ENCODE measurements around the gene DDHD1. TPM values are rescaled to one million over a fixed set of nuclear protein-coding genes. Genes with fewer than 3 reads are reported as not detected.
A peak's percentile ranks its signal among the peaks of the same experiment; 100 is the strongest.

The DDHD1 gene
- total and polyA plus RNA-seq, 2 experiments from 2014 or later = 6.2 to 18.8 TPM

DNA sequence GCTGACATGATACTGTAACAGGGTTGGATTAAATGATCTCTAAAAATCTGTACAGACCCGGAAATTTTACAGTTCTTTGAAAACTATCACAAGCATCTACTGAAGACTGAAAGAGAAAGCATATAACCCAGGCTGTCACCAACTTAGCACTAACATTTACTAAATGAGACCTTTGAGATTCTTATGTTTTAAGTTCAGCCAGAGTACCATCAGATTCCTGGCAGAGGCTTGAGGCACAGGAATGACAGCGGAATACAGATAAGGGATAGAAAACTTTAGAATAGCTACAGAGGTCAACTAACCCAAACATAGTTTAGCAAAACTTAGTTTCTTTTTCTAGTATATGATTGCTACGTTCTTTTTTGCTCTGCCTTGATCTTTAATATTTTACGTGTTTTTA lies 110.6 kb downstream of the DDHD1 start:
- peak overlapping the region; percentile 64 for H3K27ac ChIP-seq
- no peaks in the 10 kb centered on the region for H3K9me2 ChIP-seq (replicated peaks; ENCODE audit: insufficient read depth)
- H3K4me2 ChIP-seq = peak overlapping the region; percentile 55
- no peak overlapping the region for H2AFZ ChIP-seq
- no peak for DNase-seq (ENCODE audit: low spot score)
- no peak overlapping the region for H3K4me3 ChIP-seq
- H3K36me3 ChIP-seq (replicated peaks; ENCODE audit: insufficient read depth, low read depth) = no peaks in the 10 kb centered on the region
- no peaks in the 10 kb centered on the region for H3K9me3 ChIP-seq (ENCODE audit: low read depth)
- H3K4me1 ChIP-seq (ENCODE audit: insufficient read depth) = no peaks in the 10 kb centered on the region
- H3K27me3 ChIP-seq = no peaks in the 10 kb centered on the region
- no peak for TF ChIP-seq EZH2 (IDR thresholded peaks at IDR 0.05; ENCODE audit: borderline replicate concordance)
- TF ChIP-seq, protein P1, sequence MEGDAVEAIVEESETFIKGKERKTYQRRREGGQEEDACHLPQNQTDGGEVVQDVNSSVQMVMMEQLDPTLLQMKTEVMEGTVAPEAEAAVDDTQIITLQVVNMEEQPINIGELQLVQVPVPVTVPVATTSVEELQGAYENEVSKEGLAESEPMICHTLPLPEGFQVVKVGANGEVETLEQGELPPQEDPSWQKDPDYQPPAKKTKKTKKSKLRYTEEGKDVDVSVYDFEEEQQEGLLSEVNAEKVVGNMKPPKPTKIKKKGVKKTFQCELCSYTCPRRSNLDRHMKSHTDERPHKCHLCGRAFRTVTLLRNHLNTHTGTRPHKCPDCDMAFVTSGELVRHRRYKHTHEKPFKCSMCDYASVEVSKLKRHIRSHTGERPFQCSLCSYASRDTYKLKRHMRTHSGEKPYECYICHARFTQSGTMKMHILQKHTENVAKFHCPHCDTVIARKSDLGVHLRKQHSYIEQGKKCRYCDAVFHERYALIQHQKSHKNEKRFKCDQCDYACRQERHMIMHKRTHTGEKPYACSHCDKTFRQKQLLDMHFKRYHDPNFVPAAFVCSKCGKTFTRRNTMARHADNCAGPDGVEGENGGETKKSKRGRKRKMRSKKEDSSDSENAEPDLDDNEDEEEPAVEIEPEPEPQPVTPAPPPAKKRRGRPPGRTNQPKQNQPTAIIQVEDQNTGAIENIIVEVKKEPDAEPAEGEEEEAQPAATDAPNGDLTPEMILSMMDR (IDR thresholded peaks at IDR 0.05; ENCODE audit: poor library complexity) = no peak
- no peak for TF ChIP-seq EZH2phosphoT487 (IDR thresholded peaks at IDR 0.05; ENCODE audit: low read depth, severe bottlenecking, unreplicated experiment)
- no peaks in the 10 kb centered on the region for H4K20me1 ChIP-seq (ENCODE audit: insufficient read depth, poor library complexity, severe bottlenecking)
- no peaks in the 10 kb centered on the region for H3K79me2 ChIP-seq
- WGBS (ENCODE audit: low lambda C conversion rate, missing lambda C conversion rate) = 61% methylated on average over 4 of the region's 4 CpGs

DNA sequence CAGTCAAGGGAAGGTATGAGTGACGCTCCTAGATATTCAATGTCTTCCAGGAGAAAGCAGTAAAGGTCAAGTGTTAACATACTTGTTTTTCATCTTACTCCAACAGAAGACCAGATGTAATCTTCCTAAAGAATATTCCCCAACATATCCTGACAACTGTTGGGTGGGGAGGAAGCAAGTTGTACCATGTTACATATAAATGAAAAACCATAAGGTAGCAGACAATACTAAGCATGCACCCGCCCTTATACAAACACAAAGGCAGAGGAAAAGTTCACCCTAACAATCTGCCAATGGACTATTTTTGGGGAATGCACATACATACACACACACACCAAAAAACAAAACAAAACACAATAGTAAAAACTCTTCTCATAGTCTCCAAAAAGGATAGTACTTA lies 112.1 kb downstream of the DDHD1 start:
- no peaks in the 10 kb centered on the region for H3K27me3 ChIP-seq
- DNase-seq (ENCODE audit: low spot score) = no peak
- H3K9me2 ChIP-seq (replicated peaks; ENCODE audit: insufficient read depth) = no peaks in the 10 kb centered on the region
- no peaks in the 10 kb centered on the region for H3K36me3 ChIP-seq (replicated peaks; ENCODE audit: insufficient read depth, low read depth)
- H4K20me1 ChIP-seq (ENCODE audit: insufficient read depth, poor library complexity, severe bottlenecking) = no peaks in the 10 kb centered on the region
- no peak overlapping the region for H2AFZ ChIP-seq
- no peak for TF ChIP-seq EZH2phosphoT487 (IDR thresholded peaks at IDR 0.05; ENCODE audit: low read depth, severe bottlenecking, unreplicated experiment)
- no peak for TF ChIP-seq EZH2 (IDR thresholded peaks at IDR 0.05; ENCODE audit: borderline replicate concordance)
- TF ChIP-seq, protein P1 (IDR thresholded peaks at IDR 0.05; ENCODE audit: poor library complexity) = no peak
- H3K4me3 ChIP-seq = no peak overlapping the region
- H3K27ac ChIP-seq = no peak overlapping the region
- H3K4me2 ChIP-seq = no peak overlapping the region
- WGBS (ENCODE audit: low lambda C conversion rate, missing lambda C conversion rate) = 100% methylated on average over 2 of the region's 2 CpGs
- H3K9me3 ChIP-seq (ENCODE audit: low read depth) = no peaks in the 10 kb centered on the region
- no peaks in the 10 kb centered on the region for H3K4me1 ChIP-seq (ENCODE audit: insufficient read depth)
- H3K79me2 ChIP-seq = no peaks in the 10 kb centered on the region

DNA sequence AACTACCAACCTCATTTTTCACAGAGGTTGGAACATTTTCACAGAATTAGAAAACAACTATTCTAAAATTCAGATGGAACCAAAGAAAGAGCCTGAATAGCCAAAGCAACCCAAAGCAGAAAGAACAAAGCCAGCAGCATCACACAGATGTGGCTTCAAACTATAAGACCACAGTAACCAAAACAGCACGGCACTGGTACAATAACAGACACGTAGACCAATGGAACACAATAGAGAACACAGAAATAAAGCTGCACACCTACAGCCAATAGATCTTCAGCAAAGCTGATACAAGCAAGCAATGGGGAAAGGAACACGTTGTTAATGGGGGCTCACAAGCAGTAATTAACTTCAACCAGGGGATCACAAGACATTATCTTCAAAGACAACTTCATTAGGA lies 114.5 kb downstream of the DDHD1 start:
- no peak overlapping the region for H3K4me2 ChIP-seq
- WGBS (ENCODE audit: low lambda C conversion rate, missing lambda C conversion rate) = 98% methylated on average over 3 of the region's 3 CpGs

More for the DNA sequence above, 114.5 kb downstream of the DDHD1 start:
- H3K79me2 ChIP-seq = no peaks in the 10 kb centered on the region
- TF ChIP-seq EZH2 (IDR thresholded peaks at IDR 0.05; ENCODE audit: borderline replicate concordance) (no peak), EZH2phosphoT487 (IDR thresholded peaks at IDR 0.05; ENCODE audit: low read depth, severe bottlenecking, unreplicated experiment) (no peak)
- TF ChIP-seq, protein P1 (IDR thresholded peaks at IDR 0.05; ENCODE audit: poor library complexity) = no peak
- H3K36me3 ChIP-seq (replicated peaks; ENCODE audit: insufficient read depth, low read depth) = no peaks in the 10 kb centered on the region
- H3K4me3 ChIP-seq = no peak overlapping the region
- no peak overlapping the region for H3K27ac ChIP-seq
- no peaks in the 10 kb centered on the region for H3K9me3 ChIP-seq (ENCODE audit: low read depth)
- no peaks in the 10 kb centered on the region for H3K9me2 ChIP-seq (replicated peaks; ENCODE audit: insufficient read depth)
- H4K20me1 ChIP-seq (ENCODE audit: insufficient read depth, poor library complexity, severe bottlenecking) = no peaks in the 10 kb centered on the region
- peaks cover 4% of the 10 kb centered on the region for H3K4me1 ChIP-seq (ENCODE audit: insufficient read depth)
- H3K27me3 ChIP-seq = no peaks in the 10 kb centered on the region
- no peak for DNase-seq (ENCODE audit: low spot score)
- H2AFZ ChIP-seq = no peak overlapping the region
